Right lobe of liver (tissue), 4 donors: ENCODE results near the gene CMBL.

ENCODE experiments used
- CTCF ChIP-seq, 4 donors: fragments of 200-600 bp in 3 of 4; fragments of 450-650 bp in 1 of 4; IDR thresholded peaks; one replicate each; pipeline versions ENCODE4 v1.5.1 to v1.8.0; 2016 to 2022; ENCODE audit warnings: antibody characterized with exemption in 4 of 4, mild to moderate bottlenecking in 2 of 4
- POLR2A ChIP-seq: fragments of 450-650 bp; IDR thresholded peaks from one replicate; pipeline ENCODE4 v1.6.1; 2017; ENCODE audit warnings: antibody characterized with exemption, mild to moderate bottlenecking
- donor health status: DM: no; HTN: no; CAD: no.
- donor health status: DM: no; HTN: no; CAD: no.
- donor health status: DM: no; HTN: yes; CAD: no.

GRCh38 chr5:10338686-10339057, 31.0 kb upstream of the CMBL start:
- TF ChIP-seq CTCF (IDR thresholded peaks at IDR 0.05): no peak
- TF ChIP-seq POLR2A: no peak
